Endodermal cell (in vitro differentiated cells): ENCODE measurements around the gene EDEM1. TPM values are rescaled to one million over a fixed set of nuclear protein-coding genes. Genes with fewer than 3 reads are reported as not detected.
"Not testable (repeated sequence)": the region's sequence is repeated elsewhere in the genome, so short reads cannot be mapped to it uniquely, and the experiment has no call there.

Experiments
- DNase-seq: peaks from one replicate; pipeline ENCODE4 v3.0.0-alpha.2; 2017
- H3K27ac ChIP-seq: 2 replicates; pipeline ENCODE4 v1.5.1; 2013; ENCODE audit warnings: mild to moderate bottlenecking, low read depth, low read length, moderate library complexity
- H3K27me3 ChIP-seq: 2 replicates; pipeline ENCODE4 v1.6.1; 2013; ENCODE audit warnings: mild to moderate bottlenecking, low read length, moderate library complexity; ENCODE audit not compliant: insufficient read depth, control insufficient read depth, poor library complexity, severe bottlenecking
- H3K36me3 ChIP-seq: 2 replicates; pipeline ENCODE4 v1.7.0; 2013; ENCODE audit warnings: mild to moderate bottlenecking, low read length, moderate library complexity; ENCODE audit not compliant: control insufficient read depth, insufficient read depth
- H3K4me1 ChIP-seq: one replicate; pipeline ENCODE4 v1.7.0; 2013; ENCODE audit warnings: low read length; ENCODE audit not compliant: control insufficient read depth, insufficient read depth
- H3K4me3 ChIP-seq: 2 replicates; pipeline ENCODE4 v1.5.1; 2013; ENCODE audit warnings: mild to moderate bottlenecking, low read length, moderate library complexity
- H3K9ac ChIP-seq: 2 replicates; pipeline ENCODE4 v1.6.1; 2013; ENCODE audit warnings: mild to moderate bottlenecking, low read length, moderate library complexity; ENCODE audit not compliant: poor library complexity, severe bottlenecking; ENCODE audit errors: extremely low read depth
- H3K9me3 ChIP-seq: 2 replicates; pipeline ENCODE4 v1.6.1; 2013; ENCODE audit warnings: mild to moderate bottlenecking, low read length, moderate library complexity; ENCODE audit not compliant: control insufficient read depth
- H3K27ac Mint-ChIP-seq: 2 replicates; pipeline ENCODE4 v1.8.0; 2020; ENCODE audit warnings: mixed read lengths
- H3K27me3 Mint-ChIP-seq: 2 replicates; pipeline ENCODE4 v1.8.0; 2021; ENCODE audit warnings: mild to moderate bottlenecking, mixed read lengths; ENCODE audit not compliant: insufficient read depth
- H3K36me3 Mint-ChIP-seq: 2 replicates; pipeline ENCODE4 v1.8.0; 2020; ENCODE audit warnings: low read depth, mixed read lengths
- H3K4me1 Mint-ChIP-seq: 2 replicates; pipeline ENCODE4 v1.8.0; 2020; ENCODE audit warnings: mixed read lengths
- H3K4me3 Mint-ChIP-seq: 2 replicates; pipeline ENCODE4 v1.8.0; 2020; ENCODE audit warnings: mild to moderate bottlenecking, moderate library complexity, mixed read lengths
- H3K9me3 Mint-ChIP-seq: 2 replicates; pipeline ENCODE4 v1.8.0; 2020; ENCODE audit warnings: mild to moderate bottlenecking, mixed read lengths
- WGBS, 2 experiments: methylation state at CpG; one replicate each; pipeline versions ENCODE4 v1.1.5 to v1.1.7; 2013; ENCODE audit warnings: missing lambda C conversion rate in 2 of 2, mixed read lengths in 1 of 2; ENCODE audit not compliant: insufficient coverage in 1 of 2, insufficient read length in 1 of 2; 5-methylcytosine and 5-hydroxymethylcytosine counted together
- total RNA-seq, 2 donors: library from RNA; stranded (reverse); fragmentation: NEBNext Ultra II Directional in 1 of 2; extraction: Animal tissue kit (Norgen Biotek cat#: 25700) in 1 of 2; gene quantifications; 2 replicates in 1 of 2; 3 replicates in 1 of 2; pipeline ENCODE4 v1.2.1, GENCODE V29; 2021
- TF ChIP-seq, protein P1 (sequence below): fragments of 200-600 bp; sonication (generic); conservative IDR thresholded peaks from 2 replicates; pipeline ENCODE4 v1.5.0; 2021; ENCODE audit warnings: antibody characterized with exemption, mild to moderate bottlenecking

EDEM1 gene
- total RNA-seq, 2 donors from 2014 or later, result 24.5 to 28.1 TPM

DNA sequence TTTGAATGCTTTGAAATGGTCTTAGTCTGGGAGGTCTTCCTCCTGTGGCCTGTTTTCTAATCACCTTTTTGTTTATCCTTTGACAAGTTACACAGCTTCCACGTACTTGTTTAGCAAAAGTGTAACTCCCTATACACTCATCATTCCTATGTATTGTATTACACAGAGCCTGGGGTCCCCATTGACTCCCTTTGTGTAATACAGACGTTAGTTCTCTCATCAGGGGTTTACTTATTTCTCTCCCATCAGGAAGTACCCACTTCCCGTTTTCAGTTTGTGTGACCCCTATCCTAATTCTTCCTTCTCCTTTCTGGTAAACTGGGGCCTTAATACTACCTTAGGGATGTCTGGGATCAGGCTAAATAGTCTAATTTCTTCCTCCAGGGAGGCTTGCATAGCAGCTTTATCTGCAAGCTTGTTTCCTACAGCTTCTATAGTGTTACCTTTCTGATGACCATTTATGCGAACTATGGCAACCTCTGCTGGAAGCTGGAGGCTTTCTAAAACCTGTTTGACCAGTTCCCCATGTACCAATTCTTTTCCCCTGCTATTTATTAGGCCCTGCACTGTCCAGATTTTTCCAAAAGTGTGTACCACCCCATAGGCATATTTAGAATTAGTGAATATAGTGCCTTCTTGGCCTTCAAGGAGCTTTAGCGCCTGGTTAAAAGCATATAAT is 43.1 kb upstream of the EDEM1 start:
- Histone ChIP-seq H3K27ac (no peak overlapping the region), H3K9me3 (peaks cover 62% of the 10 kb centered on the region), H3K9ac (no peak overlapping the region), H3K4me1 (no peaks in the 10 kb centered on the region), H3K27me3 (no peaks in the 10 kb centered on the region), H3K4me3 (peak overlapping the region; percentile 40), H3K36me3 (peaks cover 60% of the 10 kb centered on the region)
- WGBS, 2 experiments, result 95 to 100% methylated on average over 4 to 5 of the region's 5 CpGs
- H3K9me3 Mint-ChIP-seq, result peaks cover 64% of the 10 kb centered on the region
- no peaks in the 10 kb centered on the region for H3K27me3 Mint-ChIP-seq
- TF ChIP-seq, protein P1, sequence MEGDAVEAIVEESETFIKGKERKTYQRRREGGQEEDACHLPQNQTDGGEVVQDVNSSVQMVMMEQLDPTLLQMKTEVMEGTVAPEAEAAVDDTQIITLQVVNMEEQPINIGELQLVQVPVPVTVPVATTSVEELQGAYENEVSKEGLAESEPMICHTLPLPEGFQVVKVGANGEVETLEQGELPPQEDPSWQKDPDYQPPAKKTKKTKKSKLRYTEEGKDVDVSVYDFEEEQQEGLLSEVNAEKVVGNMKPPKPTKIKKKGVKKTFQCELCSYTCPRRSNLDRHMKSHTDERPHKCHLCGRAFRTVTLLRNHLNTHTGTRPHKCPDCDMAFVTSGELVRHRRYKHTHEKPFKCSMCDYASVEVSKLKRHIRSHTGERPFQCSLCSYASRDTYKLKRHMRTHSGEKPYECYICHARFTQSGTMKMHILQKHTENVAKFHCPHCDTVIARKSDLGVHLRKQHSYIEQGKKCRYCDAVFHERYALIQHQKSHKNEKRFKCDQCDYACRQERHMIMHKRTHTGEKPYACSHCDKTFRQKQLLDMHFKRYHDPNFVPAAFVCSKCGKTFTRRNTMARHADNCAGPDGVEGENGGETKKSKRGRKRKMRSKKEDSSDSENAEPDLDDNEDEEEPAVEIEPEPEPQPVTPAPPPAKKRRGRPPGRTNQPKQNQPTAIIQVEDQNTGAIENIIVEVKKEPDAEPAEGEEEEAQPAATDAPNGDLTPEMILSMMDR, result no peak
- H3K4me1 Mint-ChIP-seq, result no peaks in the 10 kb centered on the region
- peaks cover 84% of the 10 kb centered on the region for H3K36me3 Mint-ChIP-seq
- no peak overlapping the region for H3K27ac Mint-ChIP-seq
- no peak for DNase-seq
- no peak overlapping the region for H3K4me3 Mint-ChIP-seq

DNA sequence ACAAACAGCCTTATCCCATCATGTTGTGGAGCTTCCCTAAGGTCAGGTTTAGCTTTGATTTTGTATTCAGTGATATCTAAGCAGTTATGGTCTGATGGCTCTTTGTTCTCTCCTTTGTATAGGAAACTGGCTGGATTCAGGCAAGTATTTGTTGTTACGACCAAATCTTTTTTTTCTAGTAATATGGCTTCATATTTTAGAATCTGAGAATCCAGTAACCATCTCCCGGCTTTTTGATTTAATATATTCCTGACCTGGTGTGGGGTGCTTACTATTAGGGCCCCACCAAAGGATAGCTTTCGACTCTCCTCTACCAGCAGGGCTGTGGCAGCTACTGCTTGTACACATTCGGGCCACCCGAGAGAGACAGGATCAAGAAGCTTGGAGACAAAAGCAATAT is 42.4 kb upstream of the EDEM1 start:
- H3K4me1 Mint-ChIP-seq, result no peaks in the 10 kb centered on the region
- Histone ChIP-seq H3K27ac (no peak overlapping the region), H3K4me1 (no peaks in the 10 kb centered on the region), H3K4me3 (no peak overlapping the region), H3K27me3 (no peaks in the 10 kb centered on the region), H3K9ac (no peak overlapping the region), H3K36me3 (peaks cover 58% of the 10 kb centered on the region), H3K9me3 (peaks cover 62% of the 10 kb centered on the region)
- peaks cover 64% of the 10 kb centered on the region for H3K9me3 Mint-ChIP-seq
- TF ChIP-seq, protein P1, result no peak
- no peak overlapping the region for H3K4me3 Mint-ChIP-seq
- no peaks in the 10 kb centered on the region for H3K27me3 Mint-ChIP-seq
- DNase-seq, result no peak
- H3K36me3 Mint-ChIP-seq, result peaks cover 79% of the 10 kb centered on the region
- H3K27ac Mint-ChIP-seq, result no peak overlapping the region
- 95 to 97% methylated on average over 3 to 5 of the region's 5 CpGs for WGBS, 2 experiments

DNA sequence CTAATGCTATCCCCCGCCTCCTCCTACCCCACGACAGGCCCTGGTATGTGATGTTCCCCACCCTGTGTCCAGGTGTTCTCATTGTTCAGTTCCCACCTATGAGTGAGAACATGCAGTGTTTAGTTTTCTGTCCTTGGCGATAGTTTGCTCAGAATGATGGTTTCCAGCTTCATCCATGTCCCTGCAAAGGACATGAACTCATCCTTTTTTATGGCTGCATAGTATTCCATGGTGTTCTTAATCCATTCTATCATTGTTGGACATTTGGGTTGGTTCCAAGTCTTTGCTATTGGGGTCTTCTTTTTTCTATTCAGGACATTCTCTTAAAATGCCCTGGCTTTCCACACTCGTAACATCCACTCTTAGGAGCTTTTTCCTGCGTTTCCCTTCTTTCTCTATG is 40.4 kb upstream of the EDEM1 start:
- peaks cover 54% of the 10 kb centered on the region for H3K9me3 Mint-ChIP-seq
- H3K27ac ChIP-seq, DNase-seq, H3K27me3 ChIP-seq, H3K27ac Mint-ChIP-seq, H3K4me1 ChIP-seq, H3K9ac ChIP-seq, H3K4me1 Mint-ChIP-seq, H3K4me3 Mint-ChIP-seq, H3K27me3 Mint-ChIP-seq: not testable (repeated sequence)
- WGBS, 2 experiments, result 78 to 86% methylated on average over 4 to 5 of the region's 5 CpGs
- Histone ChIP-seq H3K9me3 (peaks cover 54% of the 10 kb centered on the region), H3K4me3 (peak overlapping the region; percentile 29), H3K36me3 (peaks cover 48% of the 10 kb centered on the region)
- H3K36me3 Mint-ChIP-seq, result peaks cover 63% of the 10 kb centered on the region
